H1 (cell line): ENCODE measurements around the gene PSG2. TPM values are rescaled to one million over a fixed set of nuclear protein-coding genes. Genes with fewer than 3 reads are reported as not detected.
"Not testable (repeated sequence)": the region's sequence is repeated elsewhere in the genome, so short reads cannot be mapped to it uniquely, and the experiment has no call there.

Experiments
- CTCF ChIA-PET: fragments of 300-600 bp; sonication (Branson Sonifier 250); formaldehyde crosslinking; loops from one replicate; lab custom pipeline; 2021; ENCODE audit not compliant: partially characterized antibody; lab: Charles Lee
- POLR2A ChIA-PET: fragments of 300-600 bp; sonication (Branson Sonifier 250); formaldehyde crosslinking; loops from one replicate; lab custom pipeline; 2021; ENCODE audit warnings: inconsistent platforms; ENCODE audit not compliant: partially characterized antibody; lab: Charles Lee
- DNase-seq, 2 experiments: peaks; one replicate each; pipeline versions ENCODE4 v3.0.0 to v3.0.0-alpha.2; 2010 to 2022; ENCODE audit warnings: low spot score in 2 of 2, low read depth in 1 of 2, mixed read lengths in 1 of 2
- FAIRE-seq: peaks from 2 replicates; lab custom pipeline; 2011; peaks lifted over from hg19 to GRCh38; lab: Jason Lieb, UNC
- H2AFZ ChIP-seq: 2 replicates; pipeline ENCODE4 v1.8.1; 2012; ENCODE audit warnings: low read length, inconsistent platforms
- H2AK5ac ChIP-seq: 2 replicates; pipeline ENCODE4 v1.6.1; 2013; ENCODE audit warnings: low read depth, low read length
- H2BK120ac ChIP-seq: replicated peaks from 2 replicates; pipeline ENCODE3; 2013; ENCODE audit warnings: low read depth, low read length, inconsistent platforms
- H2BK12ac ChIP-seq: 2 replicates; pipeline ENCODE4 v1.6.1; 2013; ENCODE audit warnings: low read depth, low read length
- H2BK15ac ChIP-seq: 2 replicates; pipeline ENCODE4 v1.6.1; 2013; ENCODE audit warnings: low read length
- H2BK20ac ChIP-seq: 2 replicates; pipeline ENCODE4 v1.6.1; 2013; ENCODE audit warnings: low read length
- H2BK5ac ChIP-seq: 2 replicates; pipeline ENCODE4 v1.6.1; 2013; ENCODE audit warnings: low read depth, low read length
- H3K14ac ChIP-seq: 2 replicates; pipeline ENCODE4 v1.6.1; 2013; ENCODE audit warnings: inconsistent platforms; ENCODE audit not compliant: insufficient read length
- H3K18ac ChIP-seq: 2 replicates; pipeline ENCODE4 v1.6.1; 2013; ENCODE audit warnings: low read length; ENCODE audit errors: extremely low read depth
- H3K23ac ChIP-seq: 2 replicates; pipeline ENCODE4 v1.6.1; 2013; ENCODE audit warnings: inconsistent platforms; ENCODE audit not compliant: insufficient read length
- H3K23me2 ChIP-seq: 2 replicates; pipeline ENCODE4 v1.6.1; 2013; ENCODE audit warnings: low read depth, low read length
- H3K27ac ChIP-seq: 2 replicates; pipeline ENCODE4 v1.6.1; 2011; ENCODE audit warnings: low read depth, low read length, inconsistent platforms
- H3K27me3 ChIP-seq, 4 experiments: replicated peaks in 1 of 4; 1 replicate in 1 of 4; 2 replicates in 3 of 4; pipeline versions ENCODE4 v1.6.1 to v1.8.1; 2011 to 2013; ENCODE audit warnings: low read length in 3 of 4, mild to moderate bottlenecking in 3 of 4, inconsistent platforms in 2 of 4, mixed read lengths in 2 of 4, moderate library complexity in 1 of 4; ENCODE audit not compliant: control insufficient read depth in 3 of 4, insufficient read depth in 3 of 4; ENCODE audit errors: extremely low read depth in 1 of 4
- H3K36me3 ChIP-seq, 4 experiments: 2 replicates each; pipeline versions ENCODE4 v1.6.1 to v1.8.1; 2011 to 2013; ENCODE audit warnings: mild to moderate bottlenecking in 4 of 4, low read length in 3 of 4, moderate library complexity in 2 of 4, control low read depth in 1 of 4, inconsistent platforms in 1 of 4; ENCODE audit not compliant: insufficient read depth in 4 of 4, control insufficient read depth in 2 of 4
- H3K4ac ChIP-seq: replicated peaks from 2 replicates; pipeline ENCODE3; 2013; ENCODE audit warnings: low read length, low read depth, mixed read lengths, inconsistent platforms; ENCODE audit not compliant: insufficient read length
- H3K4me1 ChIP-seq, 4 experiments: replicated peaks in 1 of 4; 1 replicate in 1 of 4; 2 replicates in 3 of 4; pipeline versions ENCODE4 v1.6.1 to v1.8.1; 2011 to 2013; ENCODE audit warnings: low read length in 3 of 4, inconsistent platforms in 2 of 4, mixed read lengths in 1 of 4; ENCODE audit not compliant: insufficient read depth in 4 of 4, control insufficient read depth in 3 of 4
- H3K4me2 ChIP-seq, 2 experiments: 2 replicates each; pipeline versions ENCODE4 v1.6.1 to v1.8.1; 2011 to 2013; ENCODE audit warnings: low read depth in 2 of 2, low read length in 2 of 2, control low read depth in 1 of 2, inconsistent platforms in 1 of 2, mild to moderate bottlenecking in 1 of 2; ENCODE audit not compliant: insufficient read depth in 1 of 2
- H3K4me3 ChIP-seq, 4 experiments: fragments of 200-600, 300-600 bp in 1 of 4; sonication (generic), shearing (Covaris generic), sonication (Bioruptor Twin) in 1 of 4; 2 replicates each; pipeline versions ENCODE4 v1.5.1 to v1.8.1; 2011 to 2016; ENCODE audit warnings: low read length in 4 of 4, low read depth in 3 of 4, control low read depth in 2 of 4, inconsistent platforms in 2 of 4, mild to moderate bottlenecking in 2 of 4, mixed read lengths in 1 of 4, moderate library complexity in 1 of 4; ENCODE audit not compliant: insufficient read depth in 2 of 4; ENCODE audit errors: extremely low read depth in 1 of 4
- H3K56ac ChIP-seq: replicated peaks from 2 replicates; pipeline ENCODE3; 2013; ENCODE audit warnings: low read depth, mild to moderate bottlenecking, mixed read lengths, low read length, inconsistent platforms; ENCODE audit not compliant: insufficient read length
- H3K79me1 ChIP-seq: 2 replicates; pipeline ENCODE4 v1.6.1; 2013; ENCODE audit warnings: low read depth, low read length, control low read depth
- H3K79me2 ChIP-seq, 2 experiments: 2 replicates each; pipeline versions ENCODE4 v1.6.1 to v1.8.1; 2012 to 2013; ENCODE audit warnings: low read length in 2 of 2, mild to moderate bottlenecking in 2 of 2, inconsistent platforms in 1 of 2; ENCODE audit not compliant: insufficient read depth in 2 of 2, control insufficient read depth in 1 of 2
- H3K9ac ChIP-seq, 4 experiments: replicated peaks in 1 of 4; 1 replicate in 1 of 4; 2 replicates in 3 of 4; pipeline versions ENCODE4 v1.6.1 to v1.8.1; 2011 to 2013; ENCODE audit warnings: low read depth in 3 of 4, low read length in 3 of 4, control low read depth in 2 of 4, mild to moderate bottlenecking in 2 of 4, moderate library complexity in 2 of 4, inconsistent platforms in 1 of 4; ENCODE audit errors: extremely low read depth in 1 of 4
- H3K9me3 ChIP-seq, 2 experiments: 2 replicates each; pipeline versions ENCODE4 v1.6.1 to v1.8.1; 2012 to 2013; ENCODE audit warnings: mild to moderate bottlenecking in 2 of 2, moderate library complexity in 2 of 2, control low read depth in 1 of 2, inconsistent platforms in 1 of 2, low read depth in 1 of 2, low read length in 1 of 2, mixed read lengths in 1 of 2; ENCODE audit not compliant: insufficient read depth in 2 of 2
- H4K20me1 ChIP-seq, 2 experiments: replicated peaks in 1 of 2; 2 replicates each; pipeline versions ENCODE3 to v1.8.1; 2011 to 2013; ENCODE audit warnings: inconsistent platforms in 2 of 2, low read length in 2 of 2, mild to moderate bottlenecking in 1 of 2; ENCODE audit not compliant: insufficient read depth in 2 of 2, control insufficient read depth in 1 of 2
- H4K5ac ChIP-seq: 2 replicates; pipeline ENCODE4 v1.6.1; 2013; ENCODE audit warnings: low read length, low read depth, mixed read lengths, inconsistent platforms; ENCODE audit not compliant: insufficient read length
- H4K8ac ChIP-seq: 2 replicates; pipeline ENCODE4 v1.8.0; 2013; ENCODE audit warnings: mild to moderate bottlenecking, moderate library complexity, low read length, inconsistent platforms; ENCODE audit not compliant: insufficient read depth; ENCODE audit errors: extremely low read depth
- H4K91ac ChIP-seq: replicated peaks from 2 replicates; pipeline ENCODE3; 2013; ENCODE audit warnings: low read length, mixed read lengths, inconsistent platforms; ENCODE audit not compliant: insufficient read length
- WGBS, 2 experiments: shearing (Covaris generic) in 1 of 2; methylation state at CpG; one replicate each; pipeline versions ENCODE4 v1.1.6 to v1.1.7; 2013 to 2015; ENCODE audit warnings: low lambda C conversion rate in 2 of 2, mixed read lengths in 2 of 2, inconsistent platforms in 1 of 2, low coverage in 1 of 2, missing lambda C conversion rate in 1 of 2; ENCODE audit not compliant: insufficient replicate concordance in 2 of 2, insufficient coverage in 1 of 2, insufficient read length in 1 of 2; ENCODE audit errors: extremely low coverage in 1 of 2, missing lambda C conversion rate in 1 of 2; 5-methylcytosine and 5-hydroxymethylcytosine counted together
- polyA plus RNA-seq, 7 experiments: library from polyadenylated mRNA; depleted of rRNA in 3 of 7; stranded (reverse) in 5 of 7; unstranded in 2 of 7; fragments of >200 nt in 5 of 7; fragments of 200-250 nt in 2 of 7; gene quantifications; 1 replicate in 5 of 7; 2 replicates in 1 of 7; 4 replicates in 1 of 7; pipeline versions ENCODE4 v1.2.1 to v1.2.3, GENCODE V29; 2011 to 2013; ENCODE audit warnings: missing spikeins in 2 of 7, mixed read lengths in 2 of 7
- total RNA-seq: library from RNA; stranded (reverse); fragmentation: NEBNext Ultra II Directional; extraction: Animal tissue kit (Norgen Biotek cat#: 25700); gene quantifications from 2 replicates; pipeline ENCODE4 v1.2.1, GENCODE V29; 2021

Gene PSG2
- total and polyA plus RNA-seq, 2 of the 8 experiments (the other 6 are each of a cell fraction or from before 2014, with no cell fraction given): not detected

DNA sequence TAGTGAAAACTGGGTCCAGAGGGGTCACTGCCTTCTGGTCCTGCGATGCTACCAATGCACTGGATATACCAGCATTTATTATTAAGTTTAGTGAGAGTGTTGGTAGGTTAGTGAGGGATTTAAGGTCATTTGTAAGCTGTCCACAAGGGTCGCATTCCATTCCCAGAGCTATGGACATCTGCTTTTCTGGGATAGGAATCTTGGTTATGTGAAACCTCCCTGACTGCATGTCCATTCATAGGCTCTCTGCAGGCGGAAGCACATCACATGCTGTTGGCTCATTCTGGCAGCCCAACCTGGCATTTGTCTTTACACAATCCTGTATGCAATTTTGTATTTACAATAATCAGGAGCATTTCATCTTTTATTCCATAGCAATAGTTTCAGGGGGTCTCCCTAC is 21.2 kb downstream of the PSG2 start:
- H3K27ac ChIP-seq, H2BK12ac ChIP-seq, H3K4ac ChIP-seq, H2AK5ac ChIP-seq, H3K79me2 ChIP-seq, H4K91ac ChIP-seq, H4K8ac ChIP-seq, H2BK5ac ChIP-seq, H3K36me3 ChIP-seq, H2BK20ac ChIP-seq, H4K5ac ChIP-seq, H3K27me3 ChIP-seq, H2BK15ac ChIP-seq, H3K9ac ChIP-seq, H3K23ac ChIP-seq, H3K4me1 ChIP-seq, H3K56ac ChIP-seq, H4K20me1 ChIP-seq, POLR2A ChIA-PET, H3K14ac ChIP-seq, H3K79me1 ChIP-seq, H3K23me2 ChIP-seq, H2BK120ac ChIP-seq, CTCF ChIA-PET, DNase-seq, H3K4me3 ChIP-seq, FAIRE-seq, H2AFZ ChIP-seq, H3K4me2 ChIP-seq, H3K18ac ChIP-seq: not testable (repeated sequence)
- peaks cover under 1 to 41% of the 10 kb centered on the region in 2 experiments; a peak in 3 of 4 replicates for H3K9me3 ChIP-seq
- WGBS, 2 experiments: 71% methylated on average over 3 of the region's 3 CpGs; no CpG with 5 or more reads in 1 of the 2 experiments

DNA sequence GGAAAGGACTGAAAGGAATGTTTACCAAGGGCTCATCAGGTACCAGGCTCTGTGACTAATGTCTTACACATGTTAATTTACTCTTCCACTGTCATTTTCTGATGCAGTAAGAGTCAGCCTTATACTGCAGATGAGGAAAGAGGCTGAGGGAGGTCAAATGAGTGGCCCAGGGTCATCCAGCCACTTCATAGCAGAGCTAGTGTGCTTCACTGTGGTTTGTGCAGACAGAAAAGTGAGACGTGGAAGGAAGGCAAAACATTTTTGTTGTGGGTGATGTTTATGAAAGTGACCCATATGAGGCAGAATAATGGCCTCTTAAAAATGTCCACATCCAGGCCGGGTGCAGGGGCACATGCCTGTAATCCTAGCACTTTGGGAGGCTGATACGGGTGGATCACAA is 22.2 kb downstream of the PSG2 start:
- 59% methylated on average over 3 of the region's 3 CpGs; no CpG with 5 or more reads in 1 of the 2 experiments for WGBS, 2 experiments
- H3K23me2 ChIP-seq, DNase-seq, H2AK5ac ChIP-seq, H2BK12ac ChIP-seq, FAIRE-seq, CTCF ChIA-PET, POLR2A ChIA-PET, H4K8ac ChIP-seq, H2BK5ac ChIP-seq, H2BK120ac ChIP-seq, H4K5ac ChIP-seq, H3K4ac ChIP-seq, H3K4me3 ChIP-seq, H4K91ac ChIP-seq, H3K4me1 ChIP-seq, H3K79me1 ChIP-seq, H3K18ac ChIP-seq, H3K14ac ChIP-seq, H2AFZ ChIP-seq, H3K4me2 ChIP-seq, H3K23ac ChIP-seq, H3K27ac ChIP-seq, H3K27me3 ChIP-seq, H2BK15ac ChIP-seq, H3K79me2 ChIP-seq, H2BK20ac ChIP-seq, H3K56ac ChIP-seq, H4K20me1 ChIP-seq, H3K36me3 ChIP-seq, H3K9ac ChIP-seq: not testable (repeated sequence)
- peaks cover 2 to 39% of the 10 kb centered on the region in 2 experiments; a peak in 2 of 4 replicates for H3K9me3 ChIP-seq
